Measurements from ENCODE around the gene PLCB4.
"Not testable (repeated sequence)": the region's sequence is repeated elsewhere in the genome, so short reads cannot be mapped to it uniquely, and the experiment has no call there.

The PLCB4 gene

DNA sequence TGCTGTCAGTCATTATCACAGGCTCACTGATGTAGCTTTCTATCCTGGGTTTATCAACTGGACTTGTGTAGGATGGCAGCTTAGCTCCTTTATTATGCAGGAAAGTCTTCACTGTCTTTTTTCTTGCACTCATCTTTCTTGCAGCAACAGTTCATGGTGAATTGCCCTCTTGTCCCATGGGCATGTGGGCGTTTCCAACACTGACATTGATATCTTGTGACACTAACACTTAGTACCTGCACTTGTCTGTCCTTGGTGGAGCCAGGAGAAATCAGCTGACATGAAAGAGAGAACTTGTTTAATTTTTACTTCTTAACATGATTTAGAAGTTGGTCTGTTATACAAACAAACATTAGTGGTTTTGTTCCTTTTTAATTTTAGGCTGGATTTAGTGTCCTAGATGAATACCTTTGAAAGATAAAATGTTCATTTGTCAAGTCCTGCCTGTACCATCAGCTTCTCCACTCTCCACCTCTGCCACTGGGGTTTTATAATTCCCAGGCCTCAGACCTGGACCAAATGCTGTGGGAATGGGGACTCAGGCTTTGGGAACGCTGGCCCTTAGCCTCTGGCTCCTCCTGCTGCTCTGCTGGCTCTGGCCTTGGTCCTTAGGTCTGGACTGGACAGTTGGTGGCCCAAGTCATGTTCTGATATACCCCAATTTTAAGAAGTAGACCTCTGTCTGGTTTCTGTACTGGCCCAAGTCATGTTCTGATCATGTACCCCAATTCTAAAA, 284.5 kb downstream of the PLCB4 start:
- no peak for DNase-seq (ENCODE audit: low read depth in 1 of 2, low spot score in 1 of 2)

DNA sequence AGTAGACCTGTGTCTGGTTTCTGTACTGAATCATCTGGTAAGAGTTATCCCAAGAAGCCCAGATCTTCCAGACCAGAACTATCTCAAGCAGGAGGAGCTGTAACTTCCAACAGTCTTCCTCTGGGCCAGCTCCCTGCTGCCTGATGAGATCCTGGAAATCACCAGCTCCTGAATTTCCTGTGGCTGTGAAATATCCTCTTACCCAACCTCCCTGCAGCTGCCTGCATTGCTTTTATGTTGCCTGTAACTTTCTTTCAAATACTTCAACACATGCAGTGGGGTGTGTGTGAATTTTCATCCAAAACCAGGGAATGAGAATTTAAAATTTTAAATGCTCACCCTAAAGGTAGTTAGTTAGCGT, 285.0 kb downstream of the PLCB4 start:
- DNase-seq (ENCODE audit: low read depth in 1 of 2, low spot score in 1 of 2) = no peak

DNA sequence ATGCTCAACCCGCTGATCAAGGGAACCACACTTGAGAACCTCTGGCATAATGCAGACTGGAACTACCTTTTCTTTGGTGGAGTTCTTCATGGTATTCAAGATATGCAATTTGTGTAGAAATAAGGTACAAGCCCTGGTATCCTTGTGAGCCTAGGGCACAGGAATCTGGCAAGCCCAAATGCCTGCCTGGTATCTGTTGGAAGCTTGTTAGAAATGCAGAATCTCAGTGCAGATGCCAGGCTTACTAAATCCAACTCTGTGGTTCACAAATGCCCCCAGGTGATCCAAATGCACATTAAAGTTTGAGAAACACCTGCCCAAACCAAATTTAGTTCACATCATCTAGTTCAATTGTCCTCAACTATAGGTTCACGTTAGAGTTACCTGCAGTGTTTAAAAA, 285.7 kb downstream of the PLCB4 start:
- DNase-seq (ENCODE audit: low read depth in 1 of 2, low spot score in 1 of 2) = no peak

DNA sequence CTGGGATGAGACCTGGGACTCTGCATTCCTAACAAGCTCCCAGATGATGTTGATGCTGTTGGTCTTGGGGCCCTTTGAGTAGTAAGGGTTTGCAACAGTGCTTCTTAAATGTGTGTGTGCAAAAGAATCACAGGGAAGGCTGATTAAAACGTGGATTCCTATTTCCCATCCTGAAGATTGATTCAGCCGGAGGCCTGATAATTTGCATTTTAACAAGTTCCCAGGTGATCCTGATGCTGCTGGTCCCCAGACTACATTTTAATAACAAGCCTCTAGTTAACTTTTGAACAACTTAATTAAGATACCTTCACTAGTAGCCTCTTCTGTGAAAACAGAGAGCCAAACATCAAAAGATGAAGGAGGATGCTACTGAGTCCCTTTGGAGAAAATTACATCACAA, 289.1 kb downstream of the PLCB4 start:
- DNase-seq (ENCODE audit: low read depth in 1 of 2, low spot score in 1 of 2) = no peak

DNA sequence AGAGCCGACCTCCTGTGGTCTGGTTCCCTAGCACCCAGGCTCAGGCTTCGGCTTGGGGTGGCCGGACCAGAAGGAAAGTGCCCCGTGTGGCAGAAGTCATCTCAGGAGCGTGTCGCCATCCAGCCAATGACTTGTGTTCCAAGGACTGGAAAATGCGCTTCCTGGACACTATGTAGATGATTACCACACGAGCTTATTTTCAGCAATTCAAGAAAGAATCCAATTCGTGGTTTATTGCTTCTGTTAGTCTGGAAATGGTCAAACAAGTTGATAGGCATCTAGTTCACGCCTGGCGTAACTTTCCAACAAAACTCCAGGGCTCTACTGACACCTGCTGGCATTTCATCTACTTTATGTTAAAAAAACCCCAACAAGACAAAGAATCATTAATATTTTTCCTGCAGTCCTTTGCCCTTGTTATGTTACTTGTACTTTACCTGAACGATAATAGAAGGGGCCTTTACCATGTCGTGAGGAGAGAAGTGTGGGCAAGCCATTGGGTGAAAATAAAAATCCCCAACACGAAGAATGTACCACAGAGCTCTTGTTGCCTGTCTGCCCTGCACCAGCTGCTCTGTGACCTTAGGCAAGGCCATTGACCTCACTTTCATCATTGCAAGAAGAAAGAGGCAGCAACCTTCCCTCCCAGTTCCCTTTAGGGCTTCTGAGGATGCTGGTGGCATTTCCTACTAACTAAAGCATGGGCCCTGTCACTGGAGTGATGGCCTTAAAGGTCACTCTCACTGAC, 290.8 kb downstream of the PLCB4 start:
- no peak for DNase-seq (ENCODE audit: low read depth in 1 of 2, low spot score in 1 of 2)

DNA sequence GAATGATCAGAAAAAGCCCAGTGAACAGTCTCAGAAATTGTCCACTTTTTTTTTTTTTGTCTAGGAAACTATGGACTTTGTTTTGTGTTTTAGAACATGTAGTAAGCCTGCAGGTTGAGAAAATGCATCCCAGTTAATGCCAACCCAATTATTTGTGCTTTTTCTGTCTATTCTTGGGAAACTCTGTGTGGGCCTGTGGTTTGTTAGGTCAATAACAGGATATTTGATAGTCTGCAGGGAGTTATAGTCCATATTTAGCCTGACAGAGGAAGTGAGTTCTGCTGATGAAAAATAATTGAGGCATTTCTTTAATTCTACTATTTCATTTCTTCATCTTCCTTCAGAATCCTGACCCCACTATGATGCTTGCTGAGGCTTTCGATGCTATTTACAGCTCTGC, 291.5 kb downstream of the PLCB4 start:
- no peak for DNase-seq (ENCODE audit: low read depth in 1 of 2, low spot score in 1 of 2)

DNA sequence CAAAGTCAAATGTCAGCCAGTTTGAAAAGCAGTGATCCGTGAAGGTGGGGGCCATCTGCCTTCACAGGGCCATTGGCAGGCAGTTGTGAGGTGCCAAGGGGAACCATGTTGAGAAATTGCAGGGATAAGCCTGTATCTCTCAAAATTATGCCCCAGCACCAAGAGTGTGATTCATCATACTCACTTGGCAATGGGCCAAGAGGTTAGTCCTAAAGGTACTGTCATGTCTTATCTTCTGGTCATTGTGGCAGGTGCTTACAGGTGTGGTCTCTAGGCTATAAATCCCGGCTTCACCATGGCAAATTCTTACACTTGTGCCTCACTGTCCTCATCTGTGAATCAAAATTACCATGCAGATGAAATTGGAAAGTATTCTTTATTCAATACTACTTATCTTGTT, 294.8 kb downstream of the PLCB4 start:
- no peak for DNase-seq (ENCODE audit: low read depth in 1 of 2, low spot score in 1 of 2)

DNA sequence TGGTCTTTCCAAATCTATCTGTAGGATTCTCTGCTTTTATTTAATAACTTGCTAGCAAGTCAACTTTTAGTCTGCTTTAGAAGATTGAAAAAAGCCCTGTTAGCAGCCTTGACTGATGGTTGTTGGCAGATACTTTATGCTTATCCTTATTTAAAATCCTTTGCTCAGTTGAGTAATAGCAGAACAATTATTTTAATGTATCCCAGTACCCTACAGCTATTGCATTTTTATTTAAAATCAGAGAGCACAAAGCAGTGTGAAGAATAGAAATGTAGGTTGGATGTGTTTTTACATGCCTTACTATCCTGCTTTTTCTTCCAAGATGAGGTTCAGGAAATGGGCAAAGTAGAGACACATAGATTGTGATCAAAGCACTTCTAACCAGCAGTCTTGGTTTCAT, 298.4 kb downstream of the PLCB4 start:
- DNase-seq (ENCODE audit: low read depth in 1 of 2, low spot score in 1 of 2) = no peak

DNA sequence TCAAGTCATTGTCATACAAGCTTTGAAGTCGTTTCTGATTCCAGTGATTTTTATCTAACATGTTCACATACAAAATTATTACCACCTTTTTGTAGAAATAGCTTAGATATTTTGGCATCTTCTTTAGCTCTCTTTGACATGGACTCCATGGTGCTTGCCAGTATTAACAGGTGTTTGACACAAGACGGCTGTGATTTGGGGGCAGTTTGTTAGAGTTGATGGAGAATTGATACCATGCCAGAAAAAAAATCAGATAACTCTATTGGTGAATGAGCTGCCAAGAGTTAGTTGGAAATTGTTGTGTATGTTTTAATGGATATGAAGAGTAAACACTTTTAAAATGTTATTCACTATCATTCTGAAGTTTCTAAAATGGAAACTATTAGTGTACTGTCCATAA, 298.9 kb downstream of the PLCB4 start:
- DNase-seq (ENCODE audit: low read depth in 1 of 2, low spot score in 1 of 2) = no peak

DNA sequence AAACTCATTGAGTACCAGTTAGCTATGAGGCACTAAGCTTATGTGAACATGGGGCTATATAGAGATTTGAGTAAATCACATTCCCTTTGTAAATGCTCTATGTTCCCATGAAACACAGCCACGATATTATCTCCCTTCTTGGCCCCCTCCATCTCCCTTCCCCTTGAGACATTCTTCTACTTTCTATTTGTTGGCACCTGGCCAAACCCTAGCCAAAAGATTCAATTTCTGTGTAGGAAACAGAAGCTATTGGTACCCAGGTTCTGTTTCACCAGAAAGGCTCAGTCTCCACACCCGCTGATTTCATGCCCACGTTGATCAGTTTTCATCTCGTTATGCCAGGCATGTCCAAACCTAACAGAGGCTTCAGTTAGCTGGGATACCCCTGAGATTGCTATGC, 300.0 kb downstream of the PLCB4 start:
- DNase-seq (ENCODE audit: low read depth in 1 of 2, low spot score in 1 of 2) = no peak

DNA sequence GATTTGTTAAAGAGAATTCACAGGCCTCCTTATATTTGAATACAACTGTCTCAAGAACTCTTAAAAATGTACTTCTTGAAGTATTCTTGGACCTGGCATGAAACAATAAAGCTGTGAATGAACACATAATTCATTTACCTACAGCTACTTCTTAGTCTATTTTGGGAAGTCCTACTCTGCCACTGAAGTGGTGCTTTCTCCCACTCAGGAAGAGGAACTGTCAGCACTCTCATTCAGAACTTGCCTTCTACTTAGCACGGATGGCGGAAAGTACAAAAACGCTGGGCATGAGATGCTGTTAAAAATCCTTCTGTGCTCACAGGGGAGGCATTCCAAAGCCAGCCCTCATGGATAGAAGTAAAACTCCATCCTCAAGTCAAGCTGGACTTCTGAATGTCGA, 300.7 kb downstream of the PLCB4 start:
- no peak for DNase-seq (ENCODE audit: low read depth in 1 of 2, low spot score in 1 of 2)

DNA sequence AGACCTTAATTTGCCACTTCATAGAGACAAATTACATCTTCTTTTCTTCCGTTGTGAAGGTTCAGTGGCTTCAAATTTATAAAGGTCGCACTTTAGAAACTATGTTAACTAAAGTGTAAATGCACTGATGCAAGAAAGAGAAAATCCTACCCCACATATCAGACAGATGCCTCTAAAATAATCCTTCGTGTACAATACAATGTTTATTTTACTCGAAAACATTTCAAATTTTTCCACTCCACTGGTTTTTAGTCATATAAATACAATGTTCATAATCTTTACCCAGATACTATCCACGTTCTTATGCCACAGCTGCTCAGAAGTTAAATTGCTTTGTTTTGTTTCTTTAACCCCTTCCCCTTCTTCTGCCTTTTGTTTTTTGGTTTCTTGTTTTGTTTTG, 305.2 kb downstream of the PLCB4 start:
- no peak for DNase-seq (ENCODE audit: low read depth in 1 of 2, low spot score in 1 of 2)

DNA sequence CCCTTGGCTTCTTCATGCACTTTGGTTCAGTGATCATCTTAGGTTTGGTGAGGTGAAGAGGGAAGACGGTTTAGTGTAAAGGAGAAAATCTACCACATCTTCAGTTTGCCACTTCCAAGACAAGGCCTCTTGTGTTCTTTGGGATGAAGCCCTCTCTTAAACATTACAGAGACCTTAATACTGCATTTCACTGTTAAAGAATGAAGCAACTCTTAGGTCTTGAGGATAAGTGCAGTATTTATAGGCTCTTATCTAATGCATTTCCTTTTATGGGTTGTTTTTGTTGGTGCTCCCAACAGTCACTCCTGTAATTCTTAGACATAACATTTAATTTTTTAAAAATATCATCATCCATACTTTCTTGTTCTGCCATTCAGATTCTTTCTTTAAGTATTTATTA, 305.6 kb downstream of the PLCB4 start:
- DNase-seq (ENCODE audit: low read depth in 1 of 2, low spot score in 1 of 2) = no peak

DNA sequence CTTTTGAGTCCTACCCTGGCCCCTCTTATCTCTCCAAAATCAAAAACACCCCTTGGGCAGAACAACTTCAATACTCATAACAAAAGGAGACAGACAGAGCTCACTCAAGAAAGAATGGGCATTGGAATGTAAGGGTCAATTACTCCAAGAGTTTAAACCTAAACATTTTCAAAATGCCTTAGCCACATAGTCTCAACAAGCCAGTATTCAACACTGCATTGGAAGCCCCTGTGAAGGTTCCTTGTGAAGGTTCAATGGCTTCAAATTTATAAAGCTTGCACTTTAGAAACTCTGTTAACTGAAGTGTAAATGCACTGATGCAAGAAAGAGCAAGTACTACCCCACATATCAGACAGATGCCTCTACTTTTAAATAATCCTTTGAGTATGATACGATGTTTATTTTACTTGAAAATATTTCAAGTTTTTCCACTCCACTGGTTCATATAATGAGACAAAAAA, 306.4 kb downstream of the PLCB4 start:
- no peak for DNase-seq (ENCODE audit: low read depth in 1 of 2, low spot score in 1 of 2)

DNA sequence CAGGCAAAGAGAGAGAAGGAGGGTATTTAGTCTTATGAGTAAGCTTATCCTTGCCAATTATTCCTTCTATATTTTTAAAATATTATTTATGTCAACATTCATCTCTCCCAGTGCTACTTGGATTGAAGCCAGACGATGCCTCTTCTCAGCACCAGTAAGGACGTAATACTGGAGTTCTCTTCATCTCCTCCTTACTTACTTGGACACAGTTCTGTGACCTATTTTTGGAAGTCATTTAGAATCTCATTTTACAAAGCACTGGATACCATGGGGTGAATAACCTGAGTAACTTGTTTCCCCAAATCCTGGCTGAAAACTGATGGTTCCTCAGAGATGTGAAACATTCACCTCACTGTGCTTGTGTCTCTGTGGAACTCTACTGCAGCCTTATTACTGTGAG, 308.1 kb downstream of the PLCB4 start:
- no peak for DNase-seq (ENCODE audit: low read depth in 1 of 2, low spot score in 1 of 2)

DNA sequence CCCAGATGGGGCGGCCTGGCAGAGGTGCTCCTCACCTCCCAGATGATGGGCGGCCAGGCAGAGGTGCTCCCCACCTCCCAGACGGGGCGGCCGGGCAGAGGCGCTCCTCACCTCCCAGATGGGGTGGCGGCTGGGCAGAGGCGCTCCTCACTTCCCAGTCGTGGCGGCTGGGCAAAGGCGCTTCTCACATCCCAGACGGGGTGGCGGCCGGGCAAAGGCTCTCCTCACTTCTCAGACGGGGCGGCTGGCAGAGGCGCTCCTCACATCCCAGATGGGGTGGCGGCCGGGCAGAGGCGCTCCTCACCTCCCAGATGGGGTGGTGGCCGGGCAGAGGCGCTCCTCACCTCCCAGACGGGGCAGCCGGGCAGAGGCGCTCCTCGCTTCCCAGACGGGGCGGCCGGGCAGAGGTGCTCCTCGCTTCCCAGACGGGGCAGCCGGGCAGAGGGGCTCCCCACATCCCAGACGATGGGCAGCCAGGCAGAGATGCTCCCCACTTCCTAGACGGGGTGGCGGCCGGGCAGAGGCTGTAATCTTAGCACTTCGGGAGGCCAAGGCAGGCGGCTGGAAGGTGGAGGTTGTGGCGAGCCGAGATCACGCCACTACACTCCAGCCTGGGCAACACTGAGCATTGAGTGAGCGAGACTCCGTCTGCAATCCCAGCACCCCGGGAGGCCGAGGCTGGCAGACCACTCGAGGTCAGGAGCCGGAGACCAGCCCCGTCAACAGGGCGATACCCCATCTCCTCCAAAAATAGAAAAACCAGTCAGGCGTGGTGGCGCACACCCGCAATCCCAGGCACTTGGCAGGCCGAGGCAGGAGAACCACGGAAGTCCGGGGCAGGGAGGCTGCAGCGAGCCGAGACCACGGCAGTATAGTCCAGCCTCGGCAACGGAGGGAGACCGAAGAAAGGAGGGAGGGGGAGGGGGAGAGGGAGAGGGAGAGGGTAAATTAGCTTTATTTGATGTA, 316.7 kb downstream of the PLCB4 start:
- DNase-seq (ENCODE audit: low read depth in 1 of 2, low spot score in 1 of 2) = not testable (repeated sequence)

DNA sequence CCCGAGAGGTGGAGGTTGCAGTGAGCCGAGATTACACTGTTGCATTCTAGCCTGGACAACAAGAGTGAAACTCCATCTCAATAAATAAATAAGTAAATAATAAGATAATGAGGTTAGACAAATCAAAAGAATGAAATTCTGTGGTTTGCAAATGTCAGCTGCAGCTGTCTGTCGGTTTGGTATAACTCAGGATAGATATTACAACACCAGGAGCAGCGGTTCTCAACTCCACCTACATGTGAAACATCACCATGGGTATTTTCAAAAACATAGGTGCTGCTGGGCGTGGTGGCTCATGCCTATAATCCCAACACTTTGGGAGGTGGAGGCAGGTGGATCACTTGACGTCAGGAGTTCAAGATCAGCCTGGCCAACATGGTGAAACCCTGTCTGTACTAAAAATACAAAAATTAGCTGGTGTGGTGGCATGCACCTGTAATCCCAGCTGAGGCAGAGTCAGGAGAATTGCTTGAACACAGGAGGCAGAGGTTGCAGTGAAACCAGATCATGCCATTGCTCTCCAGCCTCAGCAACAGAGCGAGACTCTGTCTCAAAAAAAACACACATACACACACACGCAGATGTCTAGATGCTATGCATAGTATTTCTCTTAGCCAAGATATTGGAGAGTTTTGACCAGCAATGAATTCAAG, 319.4 kb downstream of the PLCB4 start:
- DNase-seq (ENCODE audit: low read depth in 1 of 2, low spot score in 1 of 2) = no peak

DNA sequence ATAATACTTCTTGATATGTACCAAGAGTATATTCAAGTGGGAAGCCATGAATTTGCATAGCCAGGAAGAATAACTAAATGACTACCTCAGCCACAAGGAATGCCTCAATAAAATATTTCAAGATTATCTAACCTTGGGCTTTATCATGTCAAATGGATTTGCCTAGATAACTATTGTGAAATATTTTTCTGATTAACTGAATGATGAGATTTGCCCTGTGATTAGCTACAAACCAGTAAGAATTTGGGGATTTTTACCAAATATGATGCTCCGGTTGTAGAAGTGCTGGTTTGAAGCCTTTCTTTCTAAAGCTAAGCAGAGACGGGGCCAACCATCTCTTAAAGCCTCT, 319.9 kb downstream of the PLCB4 start:
- no peak for DNase-seq (ENCODE audit: low read depth in 1 of 2, low spot score in 1 of 2)

DNA sequence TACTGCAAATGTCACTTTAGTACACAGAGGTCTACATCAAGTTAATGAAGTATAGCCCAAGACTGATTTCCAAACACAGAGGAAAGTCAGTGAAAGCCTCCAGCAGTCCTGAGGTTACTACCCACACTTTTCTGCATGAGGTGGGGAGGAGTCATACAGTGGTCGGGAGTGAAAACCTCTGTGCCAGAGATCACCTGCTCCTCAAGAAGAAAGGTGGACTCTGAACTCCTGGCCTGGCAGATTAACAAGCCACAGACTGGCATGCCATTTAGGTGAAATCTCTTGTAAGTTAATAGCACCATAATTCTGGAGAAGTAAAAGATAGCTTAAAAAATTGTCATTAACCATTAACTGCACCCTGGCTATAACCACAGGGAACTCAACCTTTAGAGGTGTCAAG, 320.5 kb downstream of the PLCB4 start:
- no peak for DNase-seq (ENCODE audit: low read depth in 1 of 2, low spot score in 1 of 2)

DNA sequence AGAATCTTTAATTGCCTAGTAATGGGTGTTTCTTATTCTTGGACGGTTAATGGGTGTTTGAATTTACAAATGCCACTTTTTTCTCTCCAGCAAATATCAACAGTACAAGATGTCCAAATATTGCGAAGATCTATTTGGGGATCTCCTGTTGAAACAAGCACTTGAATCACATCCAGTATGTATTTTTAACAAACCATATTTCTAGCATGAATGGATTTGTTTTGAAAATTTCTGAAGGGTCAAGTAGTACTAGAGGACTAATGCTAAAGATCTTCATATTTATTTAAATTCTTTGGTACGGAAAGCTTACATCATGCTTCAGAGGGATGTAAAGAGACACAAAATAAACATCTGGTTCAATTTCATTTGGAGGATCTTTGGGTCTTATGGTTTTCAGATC, 321.6 kb downstream of the PLCB4 start:
- no peak for DNase-seq (ENCODE audit: low read depth in 1 of 2, low spot score in 1 of 2)

Data from activated CD4-positive, alpha-beta T cell treated with anti-CD3 and anti-CD28 coated beads, Interleukin-2, amount 50 U/mL, for 24 hours (primary cell).